ENCODE results near the gene GPBP1. TPM values are rescaled to one million over a fixed set of nuclear protein-coding genes. Genes with fewer than 3 reads are reported as not detected.

Gene GPBP1
- total RNA-seq, 1 experiment from 2014 or later = 69.5 TPM

- Histone ChIP-seq H3K9ac (ENCODE audit: low read length) (no peak overlapping the region), H2AFZ (ENCODE audit: low read depth, low read length, poor library complexity, severe bottlenecking) (no peak overlapping the region), H3K27ac (ENCODE audit: low read depth, low read length) (no peak overlapping the region), H3K27me3 (ENCODE audit: insufficient read depth, low read length) (no peaks in the 10 kb centered on the region), H3K79me2 (ENCODE audit: insufficient read depth, low read length) (no peaks in the 10 kb centered on the region), H3K4me1 (ENCODE audit: control insufficient read depth in 1 of 2, insufficient read depth in 2 of 2, low read length in 2 of 2) (peaks cover 0 to 7% of the 10 kb centered on the region in 2 experiments; a peak in 1 of 4 replicates), H3K4me2 (ENCODE audit: low read length) (no peak overlapping the region), H3K4me3 (replicated peaks in 1 of 2; ENCODE audit: low read depth in 1 of 2, low read length in 2 of 2) (no peak overlapping the region), H3K36me3 (ENCODE audit: control insufficient read depth in 1 of 2, insufficient read depth in 2 of 2, low read length in 2 of 2) (no peaks in the 10 kb centered on the region), H3K9me3 (ENCODE audit: control insufficient read depth in 1 of 2, insufficient read depth in 1 of 2, low read depth in 1 of 2, low read length in 2 of 2) (no peaks in the 10 kb centered on the region), H4K20me1 (ENCODE audit: insufficient read depth) (no peaks in the 10 kb centered on the region), H3K9me2 (ENCODE audit: insufficient read depth) (no peaks in the 10 kb centered on the region)
- TF ChIP-seq SRF (IDR thresholded peaks at IDR 0.05; ENCODE audit: low read depth) (no peak), POLR2AphosphoS5 (IDR thresholded peaks at IDR 0.05; ENCODE audit: low read depth, low read length) (no peak), CBX3 (IDR thresholded peaks at IDR 0.05; ENCODE audit: low read depth) (no peak), EZH2 (IDR thresholded peaks at IDR 0.05) (no peak)
- ATAC-seq (no peak), DNase-seq (ENCODE audit: low read depth, low spot score) (no peak)
- RAD21 ChIA-PET (ENCODE audit: low non-redundant PET in 1 of 2, low total read pairs in 2 of 2, uncharacterized antibody in 2 of 2, unreplicated experiment in 2 of 2) = no interaction called here
- BruUV-seq (replicated peaks) = no TSS peak
- CTCF ChIA-PET = no interaction called here
- intact Hi-C loops (cut with micrococcal nuclease) = no loop called here
- POLR2A ChIA-PET = no interaction called here
These were observed 21.5 kb upstream of the GPBP1 start for GRCh38 chr5:57152316-57152715.

- Histone ChIP-seq H3K36me3 (ENCODE audit: control insufficient read depth in 1 of 2, insufficient read depth in 2 of 2, low read length in 2 of 2) (no peaks in the 10 kb centered on the region), H3K9ac (ENCODE audit: low read length) (no peak overlapping the region), H3K27me3 (ENCODE audit: insufficient read depth, low read length) (no peaks in the 10 kb centered on the region), H3K9me2 (ENCODE audit: insufficient read depth) (no peaks in the 10 kb centered on the region), H3K9me3 (ENCODE audit: control insufficient read depth in 1 of 2, insufficient read depth in 1 of 2, low read depth in 1 of 2, low read length in 2 of 2) (no peaks in the 10 kb centered on the region), H3K79me2 (ENCODE audit: insufficient read depth, low read length) (no peaks in the 10 kb centered on the region), H4K20me1 (ENCODE audit: insufficient read depth) (no peaks in the 10 kb centered on the region), H2AFZ (ENCODE audit: low read depth, low read length, poor library complexity, severe bottlenecking) (no peak overlapping the region), H3K27ac (ENCODE audit: low read depth, low read length) (no peak overlapping the region), H3K4me2 (ENCODE audit: low read length) (no peak overlapping the region), H3K4me3 (replicated peaks in 1 of 2; ENCODE audit: low read depth in 1 of 2, low read length in 2 of 2) (no peak overlapping the region), H3K4me1 (ENCODE audit: control insufficient read depth in 1 of 2, insufficient read depth in 2 of 2, low read length in 2 of 2) (peaks cover 0 to 7% of the 10 kb centered on the region in 2 experiments; a peak in 1 of 4 replicates)
- TF ChIP-seq, protein P1, sequence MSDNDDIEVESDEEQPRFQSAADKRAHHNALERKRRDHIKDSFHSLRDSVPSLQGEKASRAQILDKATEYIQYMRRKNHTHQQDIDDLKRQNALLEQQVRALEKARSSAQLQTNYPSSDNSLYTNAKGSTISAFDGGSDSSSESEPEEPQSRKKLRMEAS (IDR thresholded peaks at IDR 0.05) = no peak
- TF ChIP-seq EZH2 (IDR thresholded peaks at IDR 0.05) = no peak
- no peak for TF ChIP-seq CEBPB (IDR thresholded peaks at IDR 0.05; ENCODE audit: low read depth)
- no peak for TF ChIP-seq POLR2A (IDR thresholded peaks at IDR 0.05; ENCODE audit: borderline replicate concordance, extremely low read depth, insufficient read depth, insufficient read length)
- no peak for TF ChIP-seq JUND (IDR thresholded peaks at IDR 0.05)
- TF ChIP-seq ZNF274 (IDR thresholded peaks at IDR 0.05; ENCODE audit: low read depth, low read length) = no peak
- no peak for TF ChIP-seq RAD21 (IDR thresholded peaks at IDR 0.05; ENCODE audit: low read depth)
- TF ChIP-seq TCF7L2 (IDR thresholded peaks at IDR 0.05; ENCODE audit: borderline replicate concordance, extremely low read depth, insufficient read depth, insufficient read length) = no peak
- no peak for TF ChIP-seq FOSL1 (IDR thresholded peaks at IDR 0.05; ENCODE audit: low read depth)
- TF ChIP-seq SRF (IDR thresholded peaks at IDR 0.05; ENCODE audit: low read depth) = no peak
- TF ChIP-seq CBX3 (IDR thresholded peaks at IDR 0.05; ENCODE audit: low read depth) = no peak
- TF ChIP-seq ELF1 (IDR thresholded peaks at IDR 0.05; ENCODE audit: borderline replicate concordance, low read depth) = no peak
- no peak for TF ChIP-seq SP1 (IDR thresholded peaks at IDR 0.05; ENCODE audit: low read depth)
- TF ChIP-seq ATF3 (IDR thresholded peaks at IDR 0.05) = no peak
- TF ChIP-seq ZBTB33 (IDR thresholded peaks at IDR 0.05; ENCODE audit: extremely low read depth, insufficient replicate concordance, low read length) = no peak
- no peak for TF ChIP-seq SIN3A (IDR thresholded peaks at IDR 0.05; ENCODE audit: low read depth)
- BruUV-seq (replicated peaks) = no TSS peak
- CTCF ChIA-PET = no interaction called here
- DNase-seq (ENCODE audit: low read depth, low spot score) = no peak
- intact Hi-C loops (cut with micrococcal nuclease) = no loop called here
- ATAC-seq = no peak
- RAD21 ChIA-PET (ENCODE audit: low non-redundant PET in 1 of 2, low total read pairs in 2 of 2, uncharacterized antibody in 2 of 2, unreplicated experiment in 2 of 2) = no interaction called here
- POLR2A ChIA-PET = no interaction called here
These were observed 18.8 kb upstream of the GPBP1 start for GRCh38 chr5:57155033-57155432.
